Raji (cell line): ENCODE measurements around the gene PLCG2.

ENCODE experiments used
- POLR2A ChIP-seq: IDR thresholded peaks from 2 replicates; pipeline ENCODE4 v1.6.1; 2011; ENCODE audit warnings: low read depth, low read length, control low read depth; ENCODE audit not compliant: insufficient read depth

PLCG2 gene

DNA sequence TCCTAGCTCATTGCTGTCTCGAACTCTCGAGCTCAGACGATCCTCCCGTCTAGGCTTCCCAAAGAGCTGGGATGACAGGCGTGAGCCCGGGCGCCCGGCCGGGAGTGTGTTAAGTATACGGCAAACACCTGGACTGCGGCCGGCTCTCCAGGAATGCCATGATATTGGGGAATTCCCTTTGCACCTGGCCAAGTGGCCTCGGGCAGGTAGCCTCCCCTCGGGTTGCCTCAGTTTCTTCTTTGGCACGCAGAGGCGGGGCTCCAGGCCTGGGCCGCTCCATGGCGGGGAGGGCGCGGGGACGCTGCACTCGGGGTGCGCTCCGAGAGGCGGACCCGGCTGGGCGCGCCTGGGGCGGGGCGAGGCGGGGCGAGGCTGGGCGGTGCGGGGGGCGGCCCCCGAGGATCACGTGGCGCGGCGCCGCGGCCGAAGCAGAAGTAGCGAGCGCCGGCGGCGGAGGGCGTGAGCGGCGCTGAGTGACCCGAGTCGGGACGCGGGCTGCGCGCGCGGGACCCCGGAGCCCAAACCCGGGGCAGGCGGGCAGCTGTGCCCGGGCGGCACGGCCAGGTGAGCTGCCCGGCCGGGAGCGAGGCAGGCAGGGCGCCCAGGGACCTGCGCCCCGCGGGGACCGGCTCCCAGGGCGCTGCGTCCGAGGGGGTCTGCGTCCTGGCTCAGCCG, at the start of gene PLCG2:
Gene PLCG2, plus strand, starts transcription at position 431 of the 675 bp plus-strand sequence. CDS start 6,699 bp downstream, outside the sequence.
- TF ChIP-seq POLR2A, result peak; percentile 83

DNA sequence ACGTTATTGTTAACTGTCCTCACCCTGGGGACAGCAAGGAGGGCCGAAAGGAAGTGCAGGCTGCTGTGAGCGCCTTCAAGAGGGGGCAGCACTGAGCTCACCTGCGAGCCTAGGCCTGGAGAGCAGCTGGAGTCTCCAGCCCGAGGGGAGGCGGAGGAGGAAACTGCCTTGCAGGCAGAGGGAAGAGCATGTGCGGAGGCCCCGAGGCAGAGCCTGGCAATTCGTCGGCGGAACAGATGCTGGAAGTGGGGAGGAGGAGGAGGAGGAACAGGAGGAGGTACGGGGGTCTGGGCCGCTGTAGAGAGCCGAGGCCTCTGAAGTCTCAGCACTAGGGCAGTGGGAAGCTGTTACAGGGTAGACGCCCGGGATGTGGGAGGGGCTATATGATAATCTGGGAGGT, 49.6 kb upstream of the PLCG2 start:
- TF ChIP-seq POLR2A, result no peak

DNA sequence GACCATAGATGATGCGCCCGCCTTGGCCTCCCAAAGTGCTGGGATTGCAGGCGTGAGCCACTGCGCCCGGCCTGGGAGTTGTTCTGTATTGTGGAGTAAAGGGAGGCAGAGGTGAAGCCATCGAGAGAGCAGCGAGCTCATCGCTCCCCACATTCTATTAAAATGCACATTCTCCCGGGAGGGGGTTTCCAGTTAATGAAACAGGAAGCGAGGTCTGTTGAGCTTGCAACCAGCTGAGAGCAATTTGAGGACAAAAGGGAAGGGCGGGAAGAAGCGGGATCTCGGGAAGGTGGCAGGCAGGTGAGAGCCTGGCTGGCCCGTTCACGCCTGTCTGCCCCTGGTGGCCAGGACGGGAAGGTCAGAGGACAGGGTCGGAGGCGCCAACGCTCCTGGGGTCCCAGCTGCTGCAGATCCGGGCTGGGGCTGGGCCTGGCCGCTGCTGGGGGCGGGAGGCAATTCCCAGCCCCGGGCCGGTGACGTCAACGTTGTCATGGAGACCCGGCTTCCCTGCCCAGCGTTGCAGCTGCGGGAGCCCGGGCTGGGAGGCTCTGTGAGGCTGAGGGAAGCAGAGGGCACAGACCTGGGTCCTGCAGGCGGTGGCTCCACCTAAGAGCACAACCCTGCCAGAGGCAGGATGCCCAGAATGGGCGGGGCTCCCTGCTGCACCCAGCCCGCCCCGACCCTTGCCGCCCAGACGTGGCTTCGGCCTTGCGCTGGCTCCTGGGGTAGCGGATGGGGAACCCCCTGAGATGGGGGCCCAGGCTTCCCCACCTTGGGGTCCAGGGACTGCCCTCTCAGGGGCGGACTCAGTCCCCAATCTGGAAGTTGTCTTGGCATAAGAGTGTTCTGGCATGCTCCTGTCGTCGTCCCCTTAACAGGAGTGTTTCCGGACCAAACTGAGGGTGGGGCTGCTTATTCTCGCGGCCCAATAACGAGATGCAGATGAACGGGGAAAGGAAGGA, 48.7 kb upstream of the PLCG2 start:
- no peak for TF ChIP-seq POLR2A

DNA sequence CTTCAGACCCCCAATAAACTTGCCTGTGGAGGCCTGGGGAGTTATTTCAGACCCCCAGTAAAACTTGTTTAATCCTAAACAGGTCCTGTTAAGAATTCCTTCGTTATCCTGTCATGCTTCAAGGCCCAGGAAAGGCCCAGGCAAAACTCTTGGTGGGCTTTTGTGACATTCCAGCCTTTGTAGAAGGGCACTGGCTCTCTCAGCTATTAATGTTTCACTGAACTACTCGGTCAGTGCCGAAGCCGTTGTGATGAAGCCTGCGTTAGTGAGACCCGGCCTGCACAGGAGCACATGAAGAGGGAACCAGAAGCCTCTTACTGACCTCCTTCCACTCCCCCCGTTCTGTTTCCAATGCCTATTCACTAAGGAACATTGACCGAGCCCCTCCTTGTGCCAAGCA, 47.4 kb upstream of the PLCG2 start:
- no peak for TF ChIP-seq POLR2A

DNA sequence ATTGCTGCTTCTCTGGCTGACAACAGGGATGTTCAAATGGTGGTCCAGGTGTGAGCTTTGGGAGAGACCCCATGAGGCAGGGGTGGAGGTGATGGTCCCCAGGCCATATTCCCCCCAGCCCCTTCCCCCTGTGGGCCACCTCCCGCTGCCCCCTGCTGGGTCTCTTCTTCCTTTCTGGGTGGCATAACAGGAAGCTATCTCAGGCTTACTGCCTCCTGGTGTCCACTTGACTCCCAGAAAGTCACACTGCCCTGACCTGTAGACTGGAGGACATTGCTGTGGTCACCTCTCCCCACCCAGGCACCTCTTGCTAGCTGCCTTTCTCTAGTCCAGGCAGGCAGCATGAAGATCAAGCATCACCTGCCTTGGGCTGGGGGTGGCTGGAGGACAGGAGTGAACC, 46.4 kb upstream of the PLCG2 start:
- no peak for TF ChIP-seq POLR2A

DNA sequence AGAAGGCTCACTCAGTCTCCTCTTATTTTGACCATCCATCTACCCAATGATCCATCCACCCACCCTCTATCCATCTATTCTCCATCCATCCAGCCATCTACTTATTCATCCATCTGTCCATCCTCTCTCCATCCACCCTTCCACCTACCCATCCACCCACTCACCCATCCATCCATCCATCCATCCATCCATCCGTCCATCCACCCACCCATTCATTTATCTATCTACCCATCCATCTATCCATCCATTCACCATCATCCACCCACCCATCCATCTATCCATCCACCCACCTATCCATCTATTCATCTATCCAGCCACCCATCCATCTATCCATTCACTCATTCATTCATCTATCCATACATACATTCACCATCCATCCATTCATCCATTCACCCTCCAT, 45.8 kb upstream of the PLCG2 start:
- no peak for TF ChIP-seq POLR2A

DNA sequence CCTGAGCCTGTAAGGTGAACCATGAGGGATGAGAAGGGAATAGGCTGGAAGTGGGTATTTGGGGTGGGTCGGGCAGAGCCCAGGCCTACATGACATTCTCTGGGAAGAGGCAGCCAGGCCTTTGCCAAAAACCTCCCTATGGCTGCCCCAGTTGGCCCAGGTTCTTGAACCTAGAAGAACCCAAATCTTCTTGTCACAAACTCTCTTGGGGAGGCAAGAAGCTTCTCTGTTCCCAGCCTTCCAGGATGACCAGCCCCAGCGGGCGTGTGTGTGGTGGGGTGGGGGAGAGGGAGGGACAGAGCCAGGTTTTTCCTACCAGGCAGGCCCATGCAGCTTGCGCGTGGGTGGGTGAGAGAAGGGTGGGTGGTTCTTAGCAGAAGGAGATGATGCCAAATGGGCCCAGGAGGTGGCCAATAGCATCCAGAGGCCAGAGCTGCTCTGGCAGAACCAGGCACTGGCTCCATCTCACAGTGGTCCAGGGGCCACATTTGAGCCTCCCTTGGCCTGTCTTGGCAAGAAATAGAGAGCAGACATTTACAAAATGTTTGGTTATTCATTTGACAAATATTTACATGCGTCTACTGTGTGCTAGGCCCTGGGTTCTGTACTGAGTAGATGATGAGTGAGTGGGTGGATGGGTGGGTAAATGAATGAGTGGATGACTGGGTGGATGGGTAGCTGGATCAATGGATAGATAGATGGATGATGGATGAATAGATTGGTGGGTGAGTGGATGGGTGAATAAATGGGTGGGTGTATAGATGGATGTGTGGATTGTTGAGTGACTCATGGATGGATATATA, 44.3 kb upstream of the PLCG2 start:
- TF ChIP-seq POLR2A, result no peak

DNA sequence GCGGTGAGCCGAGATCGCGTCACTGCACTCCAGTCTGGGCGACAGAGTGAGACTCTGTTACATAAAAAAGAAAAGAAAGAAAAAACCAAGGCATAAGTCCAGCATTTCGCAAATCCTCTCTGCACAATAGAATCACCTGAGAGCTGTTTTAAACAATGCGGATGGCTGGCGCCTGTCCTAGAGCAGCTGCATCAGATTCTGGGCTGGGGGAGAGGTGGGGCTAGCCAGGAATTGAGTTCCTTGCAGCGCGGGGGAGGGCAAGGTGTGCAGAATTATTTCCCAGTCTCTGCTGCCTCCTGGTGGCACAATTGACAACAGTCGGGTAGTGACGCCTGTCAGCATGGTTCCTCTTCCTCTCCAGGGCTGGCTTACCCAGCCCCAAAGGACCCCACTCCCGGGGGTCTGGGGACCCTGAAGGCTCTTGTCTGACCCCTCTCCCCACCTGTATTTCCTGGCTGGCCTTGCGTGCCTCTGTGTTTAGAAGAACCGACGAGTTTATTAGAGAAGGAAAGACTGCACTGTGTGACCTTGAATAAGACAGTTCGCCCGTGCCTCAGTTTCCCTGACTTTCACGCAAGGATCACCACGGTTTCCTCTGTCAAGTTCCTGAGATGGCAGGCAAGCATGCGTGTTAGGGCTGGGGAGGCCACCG, 41.1 kb upstream of the PLCG2 start:
- no peak for TF ChIP-seq POLR2A

DNA sequence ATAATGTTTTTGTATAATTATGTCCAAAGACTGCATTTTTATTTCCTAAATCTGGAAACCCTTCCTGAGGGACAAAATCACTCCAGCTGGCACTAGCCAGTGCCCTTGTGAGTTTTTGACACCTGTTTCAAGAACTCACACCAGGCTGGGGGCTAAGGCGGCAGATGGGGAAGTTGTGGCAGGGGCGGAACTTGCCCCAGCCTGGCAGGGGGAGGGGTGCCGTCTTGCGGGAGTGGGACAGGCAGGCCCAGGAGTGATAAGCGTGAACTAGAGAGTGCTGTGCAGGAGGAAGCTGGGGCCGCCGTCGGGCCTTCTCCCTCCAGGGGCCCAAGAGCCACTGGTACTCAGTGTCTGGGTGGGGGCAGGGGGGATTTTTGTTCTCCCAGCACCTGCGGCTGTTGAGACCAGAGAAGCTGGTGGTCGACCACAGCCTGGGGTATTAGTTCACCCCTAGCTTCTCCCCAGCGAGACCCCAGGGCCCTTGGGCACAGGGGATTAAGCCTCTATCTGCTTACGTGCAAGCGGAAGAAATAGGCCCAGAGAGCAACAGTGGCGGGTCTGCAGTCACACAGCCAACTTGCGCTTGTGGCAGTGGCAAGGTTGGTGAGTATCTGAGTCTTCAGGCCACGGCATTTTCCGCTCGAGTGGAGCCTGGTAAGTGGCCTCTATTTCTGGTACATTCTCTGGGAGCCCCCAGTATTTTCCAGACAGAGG, 40.2 kb upstream of the PLCG2 start:
- TF ChIP-seq POLR2A, result peak; percentile 53; the same call in 1 of the 2 replicates

DNA sequence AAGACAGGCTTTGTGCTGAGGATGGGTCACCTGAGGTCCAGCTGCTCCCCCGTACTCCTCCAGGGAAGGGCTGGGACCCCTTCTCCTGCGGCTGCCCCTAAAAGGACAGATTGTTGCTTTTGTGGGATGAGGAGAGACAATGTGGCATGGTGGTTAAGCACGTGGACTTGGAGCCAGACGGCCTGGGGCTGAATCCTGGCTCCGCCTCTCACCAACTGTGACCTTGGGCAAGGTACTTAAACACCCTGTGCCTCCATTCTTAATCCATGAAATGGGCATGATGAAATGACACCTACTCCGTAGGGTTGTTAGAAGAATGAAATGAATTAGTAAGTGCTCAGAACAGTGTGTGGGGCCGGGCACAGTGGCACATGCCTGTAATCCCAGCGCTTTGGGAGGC, 39.6 kb upstream of the PLCG2 start:
- TF ChIP-seq POLR2A, result no peak; the same call in 1 of the 2 replicates

DNA sequence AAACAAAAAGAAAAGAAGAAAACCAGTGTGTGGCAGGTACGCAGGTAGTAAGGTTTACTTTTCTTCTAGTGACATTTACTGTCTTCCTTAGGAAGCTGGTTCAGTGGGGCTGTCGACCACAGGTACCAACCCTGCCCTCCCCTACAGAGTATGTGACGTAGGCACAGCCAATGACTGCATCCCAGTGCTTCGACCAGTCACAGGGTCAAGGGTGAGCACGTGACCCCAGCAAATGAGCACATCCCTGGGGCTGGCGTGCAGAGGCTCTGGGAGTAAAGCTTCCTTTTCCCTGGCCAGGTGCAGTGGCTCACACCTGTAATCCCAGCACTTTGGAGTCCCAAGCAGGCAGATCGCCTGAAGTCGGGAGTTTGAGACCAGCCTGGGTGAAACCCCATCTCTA, 38.9 kb upstream of the PLCG2 start:
- peak; percentile 75 for TF ChIP-seq POLR2A

DNA sequence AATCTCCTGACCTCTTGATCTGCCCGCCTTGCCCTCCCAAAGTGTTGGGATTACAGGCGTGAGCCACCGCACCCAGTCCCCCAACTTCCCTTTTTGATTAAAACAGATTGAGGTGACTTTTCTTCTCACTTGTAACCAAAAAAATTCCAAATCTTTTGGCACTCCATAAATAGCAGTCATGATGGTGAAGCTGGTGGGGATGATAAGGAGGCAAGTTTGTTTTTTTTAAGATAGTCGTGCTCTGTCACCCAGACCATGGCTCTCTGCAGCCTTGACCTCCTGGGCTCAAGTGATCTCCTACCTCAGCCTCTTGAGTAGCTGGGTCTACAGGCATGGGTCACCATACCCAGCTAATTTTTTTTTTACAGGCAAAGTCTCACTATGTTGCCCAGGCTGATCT, 34.7 kb upstream of the PLCG2 start:
- no peak for TF ChIP-seq POLR2A

DNA sequence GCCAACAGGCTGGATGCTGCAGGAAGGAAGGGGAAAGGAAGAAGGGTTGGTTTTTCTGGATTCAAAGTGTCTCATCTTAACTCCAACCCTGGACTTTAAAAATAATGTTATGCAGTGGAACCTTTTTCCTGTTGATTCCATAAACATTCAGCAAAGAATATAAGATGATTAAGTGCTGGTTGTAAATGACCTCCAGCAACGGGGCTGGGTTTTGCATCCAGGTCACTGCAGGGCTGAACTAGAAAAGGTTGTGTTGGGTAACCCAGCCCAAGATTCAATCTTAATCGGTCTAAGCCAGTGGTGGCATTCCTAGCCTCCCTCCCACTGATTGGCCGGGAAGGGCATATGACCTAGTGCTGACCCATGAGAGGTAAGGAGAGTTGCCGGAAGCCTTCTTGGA, 34.2 kb upstream of the PLCG2 start:
- no peak for TF ChIP-seq POLR2A

DNA sequence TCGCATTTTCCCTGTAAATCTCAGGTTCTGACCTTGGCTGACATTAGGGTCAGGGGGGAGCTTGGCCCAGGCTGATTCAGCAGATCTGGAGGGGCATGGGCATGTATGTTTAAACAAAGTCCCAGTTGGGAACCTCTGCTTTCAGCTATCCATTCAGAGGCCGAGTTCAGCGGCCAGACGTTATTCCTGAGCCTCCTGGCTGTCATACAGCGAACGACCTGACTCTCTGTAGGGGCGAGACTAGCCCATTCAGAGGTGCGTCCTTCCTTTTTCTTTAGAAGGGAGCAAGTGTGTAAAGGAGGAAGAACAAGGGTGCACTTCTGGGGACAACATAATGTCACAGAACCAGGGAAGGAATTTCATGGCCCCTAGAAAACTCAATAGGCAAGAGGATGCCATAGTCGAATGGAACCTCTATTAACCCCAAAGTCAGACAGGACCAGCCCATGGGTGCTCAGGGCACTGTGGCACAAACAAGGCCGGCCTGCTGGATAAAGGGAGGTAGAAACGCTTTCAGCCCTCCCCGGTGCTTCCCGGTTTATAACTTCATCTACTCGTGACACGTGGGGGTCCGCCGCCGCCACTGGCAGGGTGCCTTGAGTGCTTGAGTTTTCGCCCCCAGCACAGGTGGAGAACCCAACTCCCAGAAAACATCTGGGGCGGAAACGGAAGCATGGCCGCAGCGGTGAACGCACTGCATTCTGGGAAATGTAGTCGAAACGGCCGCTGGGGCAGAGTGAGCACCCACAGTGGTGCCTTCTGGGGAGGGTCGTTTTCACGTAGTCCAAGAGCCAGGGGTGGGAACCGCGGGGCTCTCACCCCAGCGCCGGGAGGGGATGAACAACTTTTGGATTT, 33.2 kb upstream of the PLCG2 start:
- TF ChIP-seq POLR2A, result peak; percentile 73

DNA sequence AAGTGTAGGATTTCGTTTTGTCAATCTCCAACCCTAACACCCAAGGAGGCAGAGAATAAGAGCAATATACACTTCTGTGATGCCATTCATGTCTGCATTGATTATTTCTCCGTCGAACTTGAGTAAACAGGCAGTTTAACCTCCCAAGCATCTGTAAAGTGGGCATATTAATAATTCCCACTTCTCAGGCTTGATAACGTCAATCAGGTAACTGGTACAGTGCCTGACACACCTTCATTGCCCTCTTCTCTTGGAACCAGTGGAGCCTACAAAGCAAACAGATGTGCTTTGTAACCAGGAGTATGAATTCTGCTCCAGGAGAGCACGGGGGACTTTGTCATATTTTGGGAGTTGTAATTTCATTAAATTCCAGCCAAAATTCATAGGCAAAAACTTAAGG, 32.5 kb upstream of the PLCG2 start:
- no peak for TF ChIP-seq POLR2A
